K562 (cell line): Measurements from ENCODE around the gene ZMIZ1. TPM values are rescaled to one million over a fixed set of nuclear protein-coding genes. Genes with fewer than 3 reads are reported as not detected.

Source experiments
- ATAC-seq: fragments of 200-7000 bp; cut with Tn5 transposase; 3 replicates; pipeline ENCODE4 v1.9.1; 2020; ENCODE audit warnings: moderate library complexity
- BruUV-seq: library from RNA; stranded (reverse); fragments of 400-500 nt; replicated peaks from 2 replicates; lab custom pipeline; 2021; lab: Mats Ljungman, UMichigan
- CTCF ChIA-PET: fragments of 300-600 bp; formaldehyde crosslinking; extraction: SDS; loops from one replicate; lab custom pipeline; 2021; ENCODE audit warnings: low intra/inter-chr PET ratio; lab: Yijun Ruan, JAX
- POLR2A ChIA-PET: fragments of 300-600, 350-650 bp; sonication (Branson Sonifier 250); formaldehyde crosslinking; extraction: SDS; loops from one replicate; lab custom pipeline; 2021; ENCODE audit warnings: antibody characterized with exemption, inconsistent platforms; lab: Yijun Ruan, JAX
- DNase-seq, 4 experiments: peaks; one replicate each; pipeline versions ENCODE4 v3.0.0 to v3.0.0-alpha.2; 2011 to 2018; ENCODE audit warnings: low spot score in 3 of 4, mixed read lengths in 3 of 4; ENCODE audit errors: extremely low read depth in 1 of 4
- FAIRE-seq: peaks from 2 replicates; lab custom pipeline; 2011; peaks lifted over from hg19 to GRCh38; lab: Jason Lieb, UNC
- H2AFZ ChIP-seq: 2 replicates; pipeline ENCODE4 v1.6.0; 2011; ENCODE audit warnings: low read depth, low read length, control low read depth, inconsistent platforms
- H3K27ac ChIP-seq: fragments of 200-600 bp; 3 replicates; pipeline ENCODE4 v1.8.0; 2011; ENCODE audit warnings: low read depth, mild to moderate bottlenecking, control low read depth, inconsistent platforms, low read length, moderate library complexity, mixed read lengths; ENCODE audit errors: extremely low read depth
- H3K27me3 ChIP-seq, 2 experiments: fragments of 300-600 bp in 1 of 2; 2 replicates in 1 of 2; 3 replicates in 1 of 2; pipeline versions ENCODE4 v1.6.0 to v1.8.0; 2011; ENCODE audit warnings: inconsistent platforms in 2 of 2, low read length in 2 of 2, mild to moderate bottlenecking in 1 of 2, mixed read lengths in 1 of 2, moderate library complexity in 1 of 2; ENCODE audit not compliant: control insufficient read depth in 2 of 2, insufficient read depth in 2 of 2
- H3K36me3 ChIP-seq: fragments of 300-600 bp; 3 replicates; pipeline ENCODE4 v1.8.0; 2011; ENCODE audit warnings: mild to moderate bottlenecking, low read length, inconsistent platforms; ENCODE audit not compliant: control insufficient read depth, insufficient read depth
- H3K4me1 ChIP-seq, 2 experiments: fragments of 200-600 bp in 1 of 2; replicated peaks in 1 of 2; 2 replicates in 1 of 2; 3 replicates in 1 of 2; pipeline versions ENCODE4 v1.5.1 to v1.8.0; 2011; ENCODE audit warnings: inconsistent platforms in 2 of 2, low read length in 2 of 2, mild to moderate bottlenecking in 1 of 2, mixed read lengths in 1 of 2, moderate library complexity in 1 of 2; ENCODE audit not compliant: control insufficient read depth in 2 of 2, insufficient read depth in 2 of 2
- H3K4me2 ChIP-seq: 2 replicates; pipeline ENCODE4 v1.6.1; 2011; ENCODE audit warnings: low read length, control low read depth, inconsistent platforms, mixed read lengths; ENCODE audit not compliant: insufficient read depth
- H3K4me3 ChIP-seq: fragments of 200-600 bp; sonication (generic), shearing (Covaris generic); 2 replicates; pipeline ENCODE4 v1.5.1; 2016; ENCODE audit warnings: control low read depth, inconsistent platforms
- H3K79me2 ChIP-seq: fragments of 200-600 bp; 3 replicates; pipeline ENCODE4 v1.8.0; 2011; ENCODE audit warnings: low read length, inconsistent platforms; ENCODE audit not compliant: control insufficient read depth, insufficient read depth
- H3K9ac ChIP-seq, 2 experiments: 2 replicates each; pipeline versions ENCODE4 v1.6.0 to v1.6.1; 2011; ENCODE audit warnings: low read depth in 2 of 2, low read length in 2 of 2, control low read depth in 1 of 2, inconsistent platforms in 1 of 2, mild to moderate bottlenecking in 1 of 2, mixed read lengths in 1 of 2; ENCODE audit not compliant: insufficient read depth in 1 of 2
- H3K9me1 ChIP-seq: one replicate; pipeline ENCODE4 v1.6.0; 2011; ENCODE audit warnings: inconsistent platforms, mild to moderate bottlenecking, low read length, moderate library complexity; ENCODE audit not compliant: control insufficient read depth, insufficient read depth
- H3K9me3 ChIP-seq: replicated peaks from 2 replicates; pipeline ENCODE4 v1.5.1; 2011; ENCODE audit warnings: low read depth, low read length, inconsistent platforms; ENCODE audit not compliant: control insufficient read depth, insufficient read depth
- H4K20me1 ChIP-seq: replicated peaks from 2 replicates; pipeline ENCODE4 v1.6.1; 2011; ENCODE audit warnings: low read length, inconsistent platforms, mixed read lengths; ENCODE audit not compliant: control insufficient read depth, insufficient read depth
- ATF2 ChIP-seq: sonication (generic); formaldehyde crosslinking; IDR thresholded peaks from 2 replicates; pipeline ENCODE4 v1.8.1; 2022; ENCODE audit warnings: missing genetic modification reagents
- KHSRP ChIP-seq: fragments of 450-650 bp; IDR thresholded peaks from 2 replicates; pipeline ENCODE4 v1.6.1; 2017
- MBD1 ChIP-seq: fragments of 250-450 bp; sonication (Bioruptor Pico); IDR thresholded peaks from 2 replicates; pipeline ENCODE4 v1.8.0; 2022; ENCODE audit warnings: inconsistent platforms
- PHF20 ChIP-seq: fragments of 450-650 bp; IDR thresholded peaks from 2 replicates; pipeline ENCODE4 v1.6.1; 2018; ENCODE audit not compliant: partially characterized antibody
- RBM25 ChIP-seq: fragments of 200-400 bp; formaldehyde crosslinking; IDR thresholded peaks from 2 replicates; pipeline ENCODE4 v1.6.1; 2018; ENCODE audit warnings: low read length, low read depth, moderate library complexity; ENCODE audit not compliant: severe bottlenecking
- REST ChIP-seq, 2 experiments: fragments of 450-650 bp; formaldehyde crosslinking in 1 of 2; IDR thresholded peaks; 2 replicates each; pipeline versions ENCODE4 v1.4.0 to v1.6.1; 2014 to 2020; ENCODE audit warnings: mild to moderate bottlenecking in 2 of 2, borderline replicate concordance in 1 of 2, low read depth in 1 of 2
- SREBF1 ChIP-seq: fragments of 150-350 bp; IDR thresholded peaks from 2 replicates; pipeline ENCODE4 v1.6.1; 2014; ENCODE audit warnings: antibody characterized with exemption, low read depth, low read length, borderline replicate concordance
- ZFP36 ChIP-seq: fragments of 150-350 bp; IDR thresholded peaks from 2 replicates; pipeline ENCODE4 v1.6.1; 2018; ENCODE audit warnings: low read length, low read depth; ENCODE audit not compliant: partially characterized antibody
- ZNF3 ChIP-seq: fragments of 250-450 bp; sonication (Bioruptor Pico); IDR thresholded peaks from 2 replicates; pipeline ENCODE4 v1.5.0; 2021; ENCODE audit warnings: mild to moderate bottlenecking, moderate library complexity
- ZNF436 ChIP-seq: fragments of 250-450, 450-650 bp; sonication (Bioruptor Pico); formaldehyde crosslinking; IDR thresholded peaks from 2 replicates; pipeline ENCODE4 v1.7.0; 2020; ENCODE audit warnings: mild to moderate bottlenecking
- WGBS: fragments of 100-300 bp; shearing (Covaris generic); methylation state at CpG from one replicate; pipeline ENCODE4 v1.1.6; 2016; ENCODE audit warnings: low coverage, mixed read lengths; ENCODE audit not compliant: insufficient coverage; ENCODE audit errors: missing lambda C conversion rate; 5-methylcytosine and 5-hydroxymethylcytosine counted together
- in situ Hi-C: fragments of 300-500 bp; cut with MboI; formaldehyde crosslinking; loops from 4 replicates; pipeline ENCODE4 v1.15.0; 2018; ENCODE audit warnings: inconsistent platforms, mixed read lengths
- intact Hi-C: fragments of 100-400 bp; cut with micrococcal nuclease; formaldehyde crosslinking; loops from 2 replicates; pipeline ENCODE4 v1.14.2; 2022
- polyA plus RNA-seq, 8 experiments: library from polyadenylated mRNA; depleted of rRNA in 4 of 8; stranded (reverse) in 5 of 8; unstranded in 3 of 8; fragments of >200 nt; fragmentation: Nextera tagmentation in 2 of 8; fragmentation: Illumina TruSeq in 1 of 8; extraction: Ambion mirVana in 2 of 8; extraction: Trizol in 1 of 8; gene quantifications; 2 replicates each; pipeline versions ENCODE4 v1.2.1 to v1.2.3, GENCODE V29; 2011 to 2014; ENCODE audit warnings: inconsistent platforms in 1 of 8, missing spikeins in 1 of 8
- total RNA-seq, 7 experiments: library from RNA; depleted of rRNA in 6 of 7; stranded (reverse); fragments of >200 nt in 6 of 7; fragmentation: Illumina TruSeq in 2 of 7; extraction: Trizol in 2 of 7; gene quantifications; 2 replicates each; pipeline versions ENCODE4 v1.2.1 to v1.2.3, GENCODE V29; 2011 to 2021; ENCODE audit warnings: low replicate concordance in 1 of 7

The ZMIZ1 gene
- total and polyA plus RNA-seq, 9 of the 15 experiments (the other 6 are each of a cell fraction or from before 2014, with no cell fraction given): 1.0 to 37.3 (median 4.3) TPM

GRCh38 chr10:79099898-79100448 lies 31.2 kb downstream of the ZMIZ1 start:
- in situ Hi-C loops (loop anchor here (25.0 kb wide), 1 partner anchor 87 kb away; no protein-coding TSS in a partner anchor), intact Hi-C loops (no loop called here)
- no peak for ATAC-seq
- peak; percentile 95 for TF ChIP-seq ZFP36
- no peak for TF ChIP-seq SREBF1
- no peak for TF ChIP-seq ATF2
- TF ChIP-seq PHF20: no peak
- TF ChIP-seq ZNF436 (CRISPR knock-in tag): peak; percentile 50; the same call in 1 of the 2 replicates
- no peak for TF ChIP-seq REST (IDR thresholded peaks at IDR 0.05; ENCODE audit: borderline replicate concordance)
- no peak for TF ChIP-seq REST (CRISPR knock-in tag; IDR thresholded peaks at IDR 0.05; ENCODE audit: low read depth)
- no peak for TF ChIP-seq KHSRP
- TF ChIP-seq MBD1 (CRISPR knock-in tag): no peak
- TF ChIP-seq RBM25: peak; percentile 8
- TF ChIP-seq ZNF3: no peak

More at GRCh38 chr10:79099898-79100448, 31.2 kb downstream of the ZMIZ1 start:
- no peak overlapping the region for H3K9ac ChIP-seq
- no peaks in the 10 kb centered on the region for H3K9me1 ChIP-seq
- peaks cover 53% of the 10 kb centered on the region for H4K20me1 ChIP-seq
- H3K27ac ChIP-seq: no peak overlapping the region
- ChIA-PET POLR2A (no interaction called here), CTCF (no interaction called here)
- no peaks in the 10 kb centered on the region for H3K27me3 ChIP-seq
- no peak for FAIRE-seq
- no peak overlapping the region for H2AFZ ChIP-seq
- H3K4me2 ChIP-seq: no peak overlapping the region
- H3K9me3 ChIP-seq: no peaks in the 10 kb centered on the region
- peaks cover 28 to 56% of the 10 kb centered on the region in 2 experiments for H3K4me1 ChIP-seq
- no peak for DNase-seq
- no peak overlapping the region for H3K4me3 ChIP-seq
- WGBS: 58% methylated on average over 2 of the region's 2 CpGs
- peaks cover 58% of the 10 kb centered on the region for H3K79me2 ChIP-seq
- no TSS peak for BruUV-seq
- 0 out of 3 replicates have a peak, but pooled peaks cover 3% of the 10 kb centered on the region for H3K36me3 ChIP-seq
